Suprapubic skin (tissue), 4 donors: ENCODE data around the gene ITK. TPM values are rescaled to one million over a fixed set of nuclear protein-coding genes. Genes with fewer than 3 reads are reported as not detected.

Source experiments
- DNase-seq, 2 donors: peaks; one replicate each; pipeline ENCODE4 v3.0.0-alpha.2; 2019; ENCODE audit warnings: low spot score in 2 of 2
- H3K27ac ChIP-seq: fragments of 200-600 bp; sonication (generic); one replicate; pipeline ENCODE4 v1.5.1; 2019
- H3K27me3 ChIP-seq: fragments of 200-600 bp; sonication (generic); one replicate; pipeline ENCODE4 v1.5.1; 2019
- H3K36me3 ChIP-seq: fragments of 200-600 bp; sonication (generic); one replicate; pipeline ENCODE4 v1.5.1; 2019
- H3K4me1 ChIP-seq: fragments of 200-600 bp; sonication (generic); one replicate; pipeline ENCODE4 v1.5.1; 2019
- H3K4me3 ChIP-seq: fragments of 200-600 bp; sonication (generic); one replicate; pipeline ENCODE4 v1.5.1; 2019; ENCODE audit warnings: mild to moderate bottlenecking
- H3K9me3 ChIP-seq: fragments of 200-600 bp; sonication (generic); one replicate; pipeline ENCODE4 v1.5.1; 2019
- EP300 ChIP-seq: sonication (generic); formaldehyde crosslinking; IDR thresholded peaks from one replicate; pipeline ENCODE4 v1.6.1; 2017; ENCODE audit warnings: antibody characterized with exemption
- POLR2A ChIP-seq, 2 donors: fragments of 450-650 bp; IDR thresholded peaks; one replicate each; pipeline ENCODE4 v1.6.1; 2017; ENCODE audit warnings: antibody characterized with exemption in 2 of 2, mild to moderate bottlenecking in 2 of 2, moderate library complexity in 2 of 2
- POLR2AphosphoS5 ChIP-seq, 3 donors: sonication (generic); formaldehyde crosslinking; IDR thresholded peaks; one replicate each; pipeline ENCODE4 v1.6.1; 2017; ENCODE audit warnings: antibody characterized with exemption in 3 of 3
- WGBS: methylation state at CpG from one replicate; pipeline ENCODE4 v1.1.5; 2018; 5-methylcytosine and 5-hydroxymethylcytosine counted together
- total RNA-seq, 4 donors: library from RNA; depleted of rRNA; stranded (reverse); fragments of >200 nt; gene quantifications; one replicate each; pipeline ENCODE4 v1.1.0, GENCODE V29; 2016
- TF ChIP-seq, protein P1 (sequence below), 2 donors: fragments of 200-600 bp in 1 of 2; fragments of 450-650 bp in 1 of 2; sonication (generic) in 1 of 2; IDR thresholded peaks; one replicate each; pipeline ENCODE4 v1.5.1; 2016 to 2019; ENCODE audit warnings: antibody characterized with exemption in 2 of 2, mild to moderate bottlenecking in 1 of 2, moderate library complexity in 1 of 2

The ITK gene
- 1 to 10 TPM; 1.6 to 3.5 (median 2.7) TPM for total RNA-seq

DNA sequence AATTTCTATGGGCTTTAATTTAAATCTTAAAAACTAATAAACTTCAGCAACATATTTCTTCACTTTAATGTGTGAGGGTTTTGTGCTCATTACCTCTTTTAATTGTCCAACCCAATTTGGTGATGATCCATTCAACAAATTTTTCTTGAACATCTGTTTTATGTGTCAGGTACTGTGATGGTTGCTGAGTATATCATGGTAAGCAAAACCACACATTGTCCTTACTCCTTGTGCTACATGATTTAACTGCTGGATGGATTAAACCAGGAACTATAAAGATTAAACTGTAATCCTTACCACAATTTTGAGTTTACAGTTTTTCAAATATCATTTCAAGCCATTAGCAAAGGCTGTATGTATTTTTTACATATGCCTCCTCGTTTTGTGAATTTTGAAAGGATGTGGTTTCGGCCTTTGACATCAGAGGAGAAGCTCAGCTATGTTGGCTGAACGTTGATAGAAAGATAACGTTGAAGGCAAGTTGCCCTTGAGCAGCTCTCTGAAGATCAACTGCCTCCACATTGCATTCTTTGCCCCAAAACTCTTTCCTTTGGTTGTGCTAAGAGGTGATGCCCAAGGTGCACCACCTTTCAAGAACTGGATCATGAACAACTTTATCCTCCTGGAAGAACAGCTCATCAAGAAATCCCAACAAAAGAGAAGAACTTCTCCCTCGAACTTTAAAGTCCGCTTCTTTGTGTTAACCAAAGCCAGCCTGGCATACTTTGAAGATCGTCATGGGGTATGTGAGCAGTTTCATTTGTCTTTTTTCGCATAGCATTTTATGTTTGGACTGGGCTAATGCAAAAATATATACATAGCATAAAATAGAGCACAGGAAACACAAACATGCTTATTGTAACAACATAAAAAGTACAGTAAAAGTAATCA is at the start of gene ITK:
TSS of gene ITK (plus strand) at position 467 of the 891 bp plus-strand sequence. CDS start at position 605, 138 bp downstream.
- Histone ChIP-seq H3K36me3 (no peaks in the 10 kb centered on the region), H3K27me3 (no peaks in the 10 kb centered on the region), H3K27ac (no peak within 1 kb of the TSS), H3K4me1 (no peaks in the 10 kb centered on the region), H3K9me3 (no peaks in the 10 kb centered on the region), H3K4me3 (peak within 1 kb of the TSS; percentile 22)
- no peak for DNase-seq
- TF ChIP-seq POLR2A (IDR thresholded peaks at IDR 0.05) = no peak
- TF ChIP-seq, protein P1, sequence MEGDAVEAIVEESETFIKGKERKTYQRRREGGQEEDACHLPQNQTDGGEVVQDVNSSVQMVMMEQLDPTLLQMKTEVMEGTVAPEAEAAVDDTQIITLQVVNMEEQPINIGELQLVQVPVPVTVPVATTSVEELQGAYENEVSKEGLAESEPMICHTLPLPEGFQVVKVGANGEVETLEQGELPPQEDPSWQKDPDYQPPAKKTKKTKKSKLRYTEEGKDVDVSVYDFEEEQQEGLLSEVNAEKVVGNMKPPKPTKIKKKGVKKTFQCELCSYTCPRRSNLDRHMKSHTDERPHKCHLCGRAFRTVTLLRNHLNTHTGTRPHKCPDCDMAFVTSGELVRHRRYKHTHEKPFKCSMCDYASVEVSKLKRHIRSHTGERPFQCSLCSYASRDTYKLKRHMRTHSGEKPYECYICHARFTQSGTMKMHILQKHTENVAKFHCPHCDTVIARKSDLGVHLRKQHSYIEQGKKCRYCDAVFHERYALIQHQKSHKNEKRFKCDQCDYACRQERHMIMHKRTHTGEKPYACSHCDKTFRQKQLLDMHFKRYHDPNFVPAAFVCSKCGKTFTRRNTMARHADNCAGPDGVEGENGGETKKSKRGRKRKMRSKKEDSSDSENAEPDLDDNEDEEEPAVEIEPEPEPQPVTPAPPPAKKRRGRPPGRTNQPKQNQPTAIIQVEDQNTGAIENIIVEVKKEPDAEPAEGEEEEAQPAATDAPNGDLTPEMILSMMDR (IDR thresholded peaks at IDR 0.05) = no peak
- no peak for TF ChIP-seq EP300
- TF ChIP-seq POLR2AphosphoS5 (IDR thresholded peaks at IDR 0.05) = no peak
- WGBS = 80% methylated on average over 8 of the region's 8 CpGs

DNA sequence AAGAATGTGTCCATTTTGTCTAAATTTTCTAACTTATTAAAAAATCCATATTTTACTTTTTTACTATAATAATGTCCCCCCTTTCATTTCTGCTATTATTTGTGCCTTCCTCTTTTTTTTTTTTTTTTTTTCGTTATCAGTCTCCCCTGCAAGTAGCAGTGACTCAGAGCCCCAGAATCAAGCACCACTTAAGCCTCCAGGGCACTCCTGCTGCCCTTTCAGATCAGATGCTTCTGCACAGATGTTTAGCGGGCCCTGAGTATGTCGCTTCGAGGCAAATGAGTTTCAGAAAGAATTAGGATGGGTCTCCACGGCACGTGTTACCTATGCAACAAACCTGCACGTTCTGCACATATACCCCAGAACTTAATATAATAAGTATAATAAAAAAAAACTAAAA is 49.7 kb upstream of the ITK start:
- Histone ChIP-seq H3K9me3 (no peaks in the 10 kb centered on the region), H3K4me3 (no peak overlapping the region), H3K27ac (no peak overlapping the region), H3K27me3 (no peaks in the 10 kb centered on the region), H3K36me3 (no peaks in the 10 kb centered on the region), H3K4me1 (no peaks in the 10 kb centered on the region)
- TF ChIP-seq, protein P1 (IDR thresholded peaks at IDR 0.05) = no peak
- no peak for TF ChIP-seq POLR2AphosphoS5 (IDR thresholded peaks at IDR 0.05)
- no peak for TF ChIP-seq POLR2A (IDR thresholded peaks at IDR 0.05)
- no peak for TF ChIP-seq EP300
- no peak for DNase-seq
- WGBS = 50% methylated on average over 7 of the region's 7 CpGs

DNA sequence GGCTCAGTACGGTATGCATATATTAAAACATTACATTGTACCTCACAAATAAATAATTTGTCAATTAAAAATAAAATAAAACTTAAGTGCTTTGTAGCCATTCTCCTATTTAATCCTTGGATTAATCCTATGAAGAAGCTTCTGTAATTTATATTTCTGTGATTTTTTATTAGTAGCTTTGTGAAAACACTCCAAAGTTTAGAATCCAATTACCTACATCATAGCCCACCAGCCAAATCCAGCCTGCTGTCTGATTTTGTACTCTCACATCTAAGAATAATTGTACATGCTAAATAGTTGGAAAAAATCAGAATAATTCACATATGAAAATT is 48.4 kb upstream of the ITK start:
- DNase-seq = no peak
- Histone ChIP-seq H3K9me3 (no peaks in the 10 kb centered on the region), H3K4me3 (no peak overlapping the region), H3K27ac (no peak overlapping the region), H3K27me3 (no peaks in the 10 kb centered on the region), H3K4me1 (no peaks in the 10 kb centered on the region), H3K36me3 (no peaks in the 10 kb centered on the region)
- TF ChIP-seq POLR2A (IDR thresholded peaks at IDR 0.05) (no peak), POLR2AphosphoS5 (IDR thresholded peaks at IDR 0.05) (no peak)
- TF ChIP-seq, protein P1 (IDR thresholded peaks at IDR 0.05) = no peak
- 40% methylated on average over 1 of the region's 1 CpG for WGBS

DNA sequence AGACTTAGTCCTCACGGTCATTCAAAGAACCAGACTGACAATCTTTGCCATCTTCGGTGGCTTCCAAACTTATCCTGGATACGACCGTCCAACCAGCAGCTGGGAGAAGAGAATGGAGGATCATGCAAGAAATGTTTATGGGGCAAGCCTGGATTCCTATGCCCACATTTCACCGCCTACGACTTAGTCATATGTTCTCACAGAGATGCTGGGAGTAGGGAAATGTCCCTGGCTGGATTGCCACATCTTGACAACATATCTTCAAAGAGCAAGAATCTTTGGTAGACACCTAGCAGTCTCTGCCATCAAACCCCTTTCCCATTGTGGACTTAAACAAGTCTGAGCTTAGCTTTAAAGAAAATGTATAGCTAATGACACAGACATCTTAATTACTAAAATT is 42.9 kb upstream of the ITK start:
- no peak overlapping the region for H3K4me3 ChIP-seq
- H3K4me1 ChIP-seq = peaks cover 13% of the 10 kb centered on the region
- H3K27ac ChIP-seq = no peak overlapping the region
- 92% methylated on average over 6 of the region's 6 CpGs for WGBS
- no peak for DNase-seq
- no peaks in the 10 kb centered on the region for H3K9me3 ChIP-seq
- TF ChIP-seq EP300 (no peak), POLR2AphosphoS5 (IDR thresholded peaks at IDR 0.05) (no peak), POLR2A (IDR thresholded peaks at IDR 0.05) (no peak)
- TF ChIP-seq, protein P1 (IDR thresholded peaks at IDR 0.05) = no peak
- H3K27me3 ChIP-seq = no peaks in the 10 kb centered on the region
- H3K36me3 ChIP-seq = peaks cover 14% of the 10 kb centered on the region

DNA sequence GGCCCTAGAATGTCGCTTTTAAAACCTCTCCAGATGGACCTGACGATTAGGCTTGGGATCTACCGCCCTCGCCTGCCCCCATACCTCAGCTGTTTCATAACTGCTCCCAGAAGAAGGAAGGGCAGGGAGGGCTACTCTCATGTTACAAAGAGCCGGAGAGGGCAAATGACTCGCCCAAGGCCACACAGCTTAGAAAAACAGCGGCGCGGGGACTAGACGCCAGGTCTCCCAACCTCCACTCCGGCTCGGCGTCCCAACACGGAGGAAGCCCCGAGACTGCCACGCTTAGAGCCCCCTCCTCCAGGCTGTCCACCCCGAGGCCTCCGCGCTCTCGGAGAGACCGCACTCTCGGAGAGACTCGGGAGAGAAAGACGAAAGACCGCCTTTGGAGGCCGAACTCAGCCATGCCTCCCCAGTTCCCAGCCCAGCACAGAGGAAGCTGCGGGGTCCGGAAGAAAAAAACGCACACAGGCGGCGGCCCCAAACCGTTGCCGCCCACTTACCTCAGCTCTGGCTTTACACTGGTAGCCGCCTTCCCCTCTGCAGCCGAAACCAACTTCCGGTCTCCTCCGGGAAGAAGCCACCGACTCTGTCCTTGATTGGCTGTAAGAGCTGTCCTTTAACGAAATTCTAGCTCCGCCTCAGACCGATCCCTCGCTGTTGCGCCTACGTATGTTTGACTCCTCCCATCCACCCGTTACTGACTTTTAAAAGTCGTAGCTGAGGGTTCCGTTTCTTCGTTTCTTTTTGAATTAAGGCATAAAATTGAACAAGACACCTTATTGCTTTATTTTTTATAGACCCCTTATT is 38.1 kb upstream of the ITK start, which contains the start of gene MED7:
TSS of gene MED7 (minus strand) at position 549 of the 810 bp plus-strand sequence. CDS start 3,434 bp downstream, outside the sequence.
- TF ChIP-seq POLR2AphosphoS5 (IDR thresholded peaks at IDR 0.05) (peak in 2 of 3 donors; percentile 9 to 61), EP300 (no peak), POLR2A (IDR thresholded peaks at IDR 0.05) (peak in 1 of 2 donors; percentile 77)
- peak within 1 kb of the TSS; percentile 77 for H3K4me3 ChIP-seq
- H3K27ac ChIP-seq = peak within 1 kb of the TSS; percentile 94
- peaks cover 12% of the 10 kb centered on the region for H3K36me3 ChIP-seq
- no peaks in the 10 kb centered on the region for H3K27me3 ChIP-seq
- DNase-seq = peak; percentile 96 to 97
- WGBS = under 1% methylated on average over 26 of the region's 48 CpGs
- peaks cover 17% of the 10 kb centered on the region for H3K4me1 ChIP-seq
- no peaks in the 10 kb centered on the region for H3K9me3 ChIP-seq
